ENCODE results near the gene UBE2QL1.
"Not testable (repeated sequence)": the region's sequence is repeated elsewhere in the genome, so short reads cannot be mapped to it uniquely, and the experiment has no call there.

Gene UBE2QL1

GRCh38 chr5:6497262-6497661 is 48.6 kb downstream of the UBE2QL1 start:
- no peak for DNase-seq (ENCODE audit: low read depth)

DNA sequence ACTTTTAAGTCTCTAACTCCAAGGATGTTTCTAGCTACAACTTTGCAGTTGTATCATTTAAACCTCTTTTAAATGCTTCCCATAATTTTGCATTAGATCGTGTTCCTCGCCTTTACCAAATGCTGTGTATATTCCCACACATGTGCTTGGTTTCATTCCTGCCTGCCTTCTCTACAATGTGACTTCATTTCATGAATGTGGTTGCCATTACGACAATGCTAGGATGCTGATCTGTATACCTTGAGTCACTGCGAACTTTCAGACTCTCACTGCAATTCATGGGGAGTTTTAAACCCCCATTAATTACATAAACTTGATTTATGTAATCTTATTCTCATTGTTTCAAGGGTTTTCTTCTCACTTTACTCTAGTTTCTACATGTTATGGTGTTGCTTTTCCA is 50.3 kb downstream of the UBE2QL1 start:
- DNase-seq (ENCODE audit: low read depth), result no peak

GRCh38 chr5:6501701-6502100 is 53.0 kb downstream of the UBE2QL1 start:
- DNase-seq (ENCODE audit: low read depth), result no peak

DNA sequence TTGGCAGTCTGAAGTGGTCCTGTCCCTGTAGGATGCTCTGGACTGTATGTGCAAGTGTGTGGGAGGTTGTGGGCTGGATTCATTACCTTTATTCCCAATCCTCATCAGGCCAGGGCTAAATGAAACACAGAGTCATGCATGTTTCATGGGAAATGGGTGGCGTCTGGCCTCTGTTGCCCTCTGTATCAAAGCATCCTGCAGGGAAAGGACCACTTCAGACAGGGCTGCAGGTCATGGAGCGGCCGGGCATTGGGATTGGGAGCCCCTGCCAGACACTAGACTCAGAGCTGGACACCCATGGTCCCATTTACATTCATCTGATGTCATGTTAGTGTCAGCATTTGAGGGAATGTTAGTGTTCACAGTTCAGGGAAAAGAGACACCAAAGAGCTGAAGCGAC is 53.8 kb downstream of the UBE2QL1 start:
- no peak for DNase-seq (ENCODE audit: low read depth)

DNA sequence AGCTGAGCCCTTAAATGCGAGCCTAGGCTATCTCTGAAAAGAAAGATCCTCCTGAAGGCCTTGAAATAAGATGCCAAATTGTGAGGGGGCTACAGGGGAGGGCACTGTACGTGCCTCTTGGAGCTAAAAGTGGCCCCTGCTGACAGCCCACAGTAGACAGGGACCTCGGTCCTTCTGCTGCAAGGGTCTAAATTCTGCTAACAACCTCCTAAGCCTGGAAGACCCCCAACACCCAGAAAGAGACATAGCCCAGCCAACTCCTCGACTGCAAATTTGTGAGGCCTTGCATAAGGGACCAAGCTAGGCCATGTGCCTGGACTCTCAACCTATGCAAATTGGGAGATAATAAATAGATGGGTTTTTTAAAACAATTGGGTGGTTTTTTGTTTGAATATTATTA is 54.7 kb downstream of the UBE2QL1 start:
- no peak for DNase-seq (ENCODE audit: low read depth)

- DNase-seq (ENCODE audit: low read depth), result no peak
Measured at GRCh38 chr5:6504677-6505415, 56.2 kb downstream of the UBE2QL1 start.

GRCh38 chr5:6505416-6505755 is 56.7 kb downstream of the UBE2QL1 start:
- no peak for DNase-seq (ENCODE audit: low read depth)

- DNase-seq (ENCODE audit: low read depth), result no peak
Measured at GRCh38 chr5:6505783-6506557, 57.3 kb downstream of the UBE2QL1 start.

DNA sequence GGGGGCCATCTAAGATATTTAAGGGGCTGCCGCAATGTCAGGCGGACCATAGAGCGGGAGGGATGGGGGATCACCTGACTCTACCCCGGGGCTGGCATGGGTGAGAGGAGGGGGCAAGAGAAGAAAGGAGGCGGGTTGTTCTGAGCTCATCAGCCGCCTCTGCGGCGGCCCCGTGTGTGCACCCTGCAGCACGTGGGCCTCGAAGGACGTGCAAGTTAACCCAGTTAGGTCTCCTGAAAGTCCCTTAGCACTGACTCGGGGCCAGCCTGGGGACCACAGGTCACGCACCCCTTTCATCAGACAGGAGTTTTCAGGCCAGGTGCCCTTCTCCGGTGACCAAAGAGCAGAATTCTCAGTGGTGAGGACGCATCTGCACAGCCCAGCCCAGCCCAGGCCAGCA is 58.0 kb downstream of the UBE2QL1 start:
- no peak for DNase-seq (ENCODE audit: low read depth)

DNA sequence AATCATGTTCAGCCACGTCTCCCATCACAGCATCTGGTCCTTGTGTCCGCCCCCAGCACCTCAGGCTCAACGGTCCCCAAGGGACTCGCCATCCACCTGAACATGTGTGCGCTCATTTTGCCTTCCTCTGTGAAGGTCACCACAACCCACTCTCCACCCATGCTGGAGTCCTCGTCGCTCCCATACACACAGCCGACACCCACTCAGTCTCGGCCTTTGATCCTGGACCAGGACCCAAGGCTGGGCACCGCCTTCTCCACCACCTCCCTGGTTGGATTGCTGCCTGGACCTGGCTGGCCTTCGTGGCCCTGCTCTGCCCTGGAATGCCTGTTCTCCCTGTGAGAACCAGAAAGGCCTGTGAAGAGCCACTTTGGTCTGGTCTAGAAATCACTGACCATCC is 60.3 kb downstream of the UBE2QL1 start:
- DNase-seq (ENCODE audit: low read depth), result no peak

- DNase-seq (ENCODE audit: low read depth), result no peak
Measured at GRCh38 chr5:6510132-6510531, 61.5 kb downstream of the UBE2QL1 start.

GRCh38 chr5:6510973-6511372 is 62.3 kb downstream of the UBE2QL1 start:
- DNase-seq (ENCODE audit: low read depth), result no peak

DNA sequence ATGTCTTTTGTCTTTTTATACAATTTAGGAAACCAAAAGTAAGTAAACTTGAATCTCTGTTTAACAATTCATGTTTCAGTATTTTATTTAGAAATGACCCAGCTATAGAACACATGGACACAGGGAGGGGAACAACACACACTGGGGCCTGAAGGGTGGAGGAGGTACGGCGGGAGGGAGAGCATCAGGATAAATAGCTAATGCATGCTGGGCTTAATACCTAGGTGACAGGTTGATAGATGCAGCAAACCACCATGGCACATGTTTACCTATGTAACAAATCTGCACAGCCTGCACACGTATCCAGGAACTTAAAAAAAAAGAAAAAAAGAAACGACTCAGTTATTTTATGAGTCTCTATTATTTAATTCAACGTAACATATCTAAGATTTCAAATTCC is 67.2 kb downstream of the UBE2QL1 start:
- not testable (repeated sequence) for DNase-seq (ENCODE audit: low read depth)

DNA sequence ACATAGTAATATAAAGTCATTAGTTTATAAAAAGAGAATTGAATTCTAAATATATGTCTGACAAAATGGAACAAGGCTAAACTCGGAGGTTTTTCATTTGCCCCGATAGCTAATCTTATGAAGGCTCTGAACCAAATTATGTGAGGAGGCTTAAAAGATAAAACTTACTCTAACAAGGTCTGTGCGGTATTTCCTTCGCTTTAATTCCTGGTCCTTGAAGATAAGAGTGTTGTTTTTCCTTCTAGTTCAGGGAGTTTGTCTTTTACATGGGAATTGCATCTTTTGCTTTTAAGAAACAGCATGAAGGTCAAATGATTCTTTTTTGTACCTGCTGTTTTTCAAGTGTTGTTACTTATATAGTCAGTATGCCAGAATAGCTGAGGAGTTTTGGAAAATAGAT is 68.2 kb downstream of the UBE2QL1 start:
- no peak for DNase-seq (ENCODE audit: low read depth)

DNA sequence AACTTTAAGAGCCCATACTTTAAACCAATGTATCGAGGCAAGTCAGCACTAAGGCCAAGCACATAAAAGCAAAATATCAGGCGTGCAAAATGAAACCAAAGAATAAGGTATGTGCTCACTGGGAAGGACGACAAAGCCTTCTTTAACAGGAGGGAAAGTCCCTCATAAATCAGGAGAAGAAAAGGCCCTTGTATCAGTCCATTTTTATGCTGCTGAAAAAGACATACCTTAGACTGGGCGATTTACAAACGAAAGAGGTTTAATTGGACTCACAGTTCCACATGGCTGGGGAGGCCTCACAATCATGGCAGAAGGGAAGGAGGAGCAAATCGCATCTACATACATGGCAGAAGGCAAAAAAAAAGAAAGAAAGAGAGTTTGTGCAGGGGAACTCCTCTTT is 68.9 kb downstream of the UBE2QL1 start:
- DNase-seq (ENCODE audit: low read depth), result no peak

DNA sequence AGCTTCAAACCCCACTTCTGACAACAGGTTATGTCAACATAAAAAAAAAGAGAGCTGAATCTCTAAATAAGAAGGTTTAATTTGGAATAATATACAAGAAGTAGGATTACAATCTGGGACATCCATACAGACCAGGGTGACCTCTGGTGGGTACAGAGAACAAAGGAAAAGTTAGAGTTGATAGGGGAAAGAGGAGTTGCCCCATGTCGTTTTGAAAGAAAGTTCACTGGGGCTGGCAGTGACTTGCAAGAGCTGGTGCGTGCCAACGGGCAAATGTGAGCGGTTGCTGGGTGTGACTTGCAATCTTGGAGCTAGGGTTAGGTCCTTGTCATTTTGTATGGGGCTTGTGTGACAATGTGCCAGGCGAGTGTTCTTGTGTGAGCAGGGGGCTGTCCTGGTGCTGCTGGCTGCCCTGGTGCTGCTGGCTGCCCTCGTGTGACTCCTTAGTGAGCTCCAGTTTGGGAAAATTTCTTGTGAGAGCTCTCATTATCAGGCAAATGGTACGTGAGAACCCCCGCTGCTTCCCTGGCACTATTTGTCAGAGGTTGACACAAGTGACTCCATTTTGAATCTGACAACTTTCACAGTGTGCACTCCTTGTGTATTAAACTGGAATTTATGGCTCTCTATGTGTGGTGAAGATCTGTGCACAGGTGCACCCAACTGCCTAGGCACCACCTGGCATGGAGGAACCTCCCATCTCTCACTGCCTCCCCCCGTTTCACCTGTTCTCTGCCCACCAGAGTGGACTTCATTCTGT is 69.8 kb downstream of the UBE2QL1 start:
- DNase-seq (ENCODE audit: low read depth), result no peak

GRCh38 chr5:6520201-6520600 is 71.5 kb downstream of the UBE2QL1 start:
- DNase-seq (ENCODE audit: low read depth), result no peak

DNA sequence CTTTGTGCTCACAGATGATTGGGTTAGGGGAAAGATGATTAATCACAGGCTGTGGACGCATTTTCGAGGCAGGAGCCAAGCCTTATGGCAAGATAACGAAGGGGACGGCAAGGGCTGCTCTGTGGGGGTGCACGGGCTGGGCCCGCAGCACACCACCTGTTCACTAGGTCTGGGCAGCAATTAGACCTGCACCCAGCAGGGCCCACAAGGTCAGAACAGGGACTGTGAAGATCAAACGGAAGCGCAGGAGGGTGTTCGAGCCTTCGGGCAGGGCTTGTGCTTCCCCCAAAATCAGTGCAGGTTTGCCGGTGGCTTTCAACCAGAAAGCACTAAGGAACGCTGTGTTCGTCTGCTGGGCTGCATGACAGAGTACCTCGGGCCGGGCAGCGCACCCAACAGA is 73.7 kb downstream of the UBE2QL1 start:
- no peak for DNase-seq (ENCODE audit: low read depth)

GRCh38 chr5:6522923-6523322 is 74.3 kb downstream of the UBE2QL1 start:
- DNase-seq (ENCODE audit: low read depth), result no peak

- DNase-seq (ENCODE audit: low read depth), result no peak
Measured at GRCh38 chr5:6525422-6525821, 76.8 kb downstream of the UBE2QL1 start.

- no peak for DNase-seq (ENCODE audit: low read depth)
Measured at GRCh38 chr5:6525910-6526309, 77.3 kb downstream of the UBE2QL1 start.

GRCh38 chr5:6527749-6528455 is 79.2 kb downstream of the UBE2QL1 start:
- DNase-seq (ENCODE audit: low read depth), result no peak

Measured in fibroblast of gingiva (primary cell).